HG03565 (cell line): ENCODE measurements around the gene SLC37A3.
A peak's percentile ranks its signal among the peaks of the same experiment; 100 is the strongest.

Source experiments
- ATAC-seq: cut with Tn5 transposase; IDR thresholded peaks from one replicate; pipeline ENCODE4 v1.9.1; 2021; ENCODE audit warnings: mild to moderate bottlenecking, moderate library complexity; ENCODE audit not compliant: unreplicated experiment

Gene SLC37A3

DNA sequence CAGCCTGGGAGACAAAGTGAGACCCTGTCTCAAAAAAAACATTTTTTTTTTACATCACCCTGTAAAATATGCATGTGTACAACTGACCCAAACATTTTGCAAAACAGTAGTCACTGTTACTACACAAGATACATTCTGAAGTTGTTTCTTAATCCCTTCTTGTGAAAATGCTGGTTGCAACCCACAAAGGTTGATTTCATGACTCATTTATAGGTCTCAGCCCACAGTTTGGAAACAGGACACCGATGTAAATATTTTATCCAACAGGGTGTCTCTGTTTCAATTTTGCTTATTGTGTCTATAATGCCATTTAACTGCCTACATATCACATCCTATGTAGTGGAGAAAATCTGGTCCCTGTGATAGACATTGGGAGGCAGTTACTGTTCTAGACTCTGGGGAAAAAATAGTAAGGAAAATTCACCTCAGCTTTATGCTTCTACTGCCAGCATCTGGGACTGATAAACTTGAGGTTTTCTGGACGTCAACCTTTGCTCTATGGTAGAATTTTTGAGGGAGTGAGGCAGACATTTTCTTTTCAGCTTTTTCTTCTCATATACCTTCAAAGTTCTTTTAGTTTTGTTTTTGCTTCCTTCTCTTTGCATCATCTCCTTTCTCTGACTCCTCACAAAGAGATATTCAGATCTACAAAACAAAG is 4.0 kb upstream of the SLC37A3 start:
- ATAC-seq = no peak

DNA sequence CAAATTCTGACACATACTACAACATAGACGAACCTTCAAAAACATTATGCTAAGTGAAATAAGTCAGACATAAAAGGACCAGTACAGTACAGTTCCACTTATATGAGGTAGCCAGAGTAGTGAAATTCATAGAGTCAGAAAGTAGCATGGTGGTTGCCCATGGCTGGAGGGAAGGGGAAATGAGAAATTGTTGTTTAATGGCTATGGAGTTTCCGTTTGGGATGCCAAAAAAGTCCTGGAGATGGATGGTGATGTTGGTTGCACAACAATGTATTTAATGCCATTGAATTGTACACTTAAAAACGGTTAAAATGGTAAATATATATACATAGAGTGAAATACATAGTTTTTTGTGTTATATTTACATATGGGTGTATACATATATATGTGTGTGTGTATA is 2.1 kb upstream of the SLC37A3 start:
- no peak for ATAC-seq

DNA sequence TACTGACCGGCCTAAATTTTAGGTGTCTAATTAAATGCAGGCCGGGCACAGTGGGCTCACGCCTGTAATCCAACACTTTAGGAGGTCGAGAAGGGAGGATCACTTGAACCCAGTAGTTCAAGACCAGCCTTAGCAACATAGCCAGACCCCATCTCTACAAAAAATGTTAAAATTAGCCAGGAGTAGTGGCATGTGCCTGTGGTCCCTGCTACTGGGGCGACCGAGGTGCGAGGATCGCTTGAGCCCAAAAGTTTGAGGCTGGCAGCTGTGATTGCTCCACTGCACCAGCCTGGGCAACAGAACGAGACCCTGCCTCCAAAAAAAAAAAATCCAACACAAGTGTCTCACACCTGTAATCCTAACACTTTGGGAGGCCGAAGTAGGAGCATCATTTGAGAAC is 491 bp upstream of the SLC37A3 start:
- no peak for ATAC-seq

DNA sequence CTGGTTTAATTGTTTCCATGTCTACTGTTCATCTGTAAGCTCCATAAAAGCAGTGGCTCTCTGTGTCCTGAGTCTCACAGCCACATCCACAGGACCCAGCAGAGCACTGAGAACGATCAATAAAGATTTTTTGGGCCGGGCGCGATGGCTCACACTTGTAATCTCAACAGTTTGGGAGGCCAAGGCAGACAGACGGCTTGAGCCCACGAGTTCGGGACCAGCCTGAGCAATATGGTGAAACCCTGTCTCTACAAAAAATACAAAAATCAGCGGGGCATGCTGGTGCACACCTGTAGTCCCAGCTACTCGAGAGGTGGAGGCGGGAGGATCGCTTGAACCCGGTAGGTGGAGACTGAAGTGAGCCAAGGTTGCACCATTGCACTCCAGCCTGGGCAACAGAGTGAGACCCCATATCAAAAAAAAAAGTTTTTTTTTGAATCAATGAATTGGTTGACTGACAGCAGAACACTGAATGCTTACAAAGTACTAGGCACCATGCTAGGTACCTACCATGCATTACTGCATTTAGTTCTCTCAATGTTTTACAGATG is 4.5 kb downstream of the SLC37A3 start:
- no peak for ATAC-seq

DNA sequence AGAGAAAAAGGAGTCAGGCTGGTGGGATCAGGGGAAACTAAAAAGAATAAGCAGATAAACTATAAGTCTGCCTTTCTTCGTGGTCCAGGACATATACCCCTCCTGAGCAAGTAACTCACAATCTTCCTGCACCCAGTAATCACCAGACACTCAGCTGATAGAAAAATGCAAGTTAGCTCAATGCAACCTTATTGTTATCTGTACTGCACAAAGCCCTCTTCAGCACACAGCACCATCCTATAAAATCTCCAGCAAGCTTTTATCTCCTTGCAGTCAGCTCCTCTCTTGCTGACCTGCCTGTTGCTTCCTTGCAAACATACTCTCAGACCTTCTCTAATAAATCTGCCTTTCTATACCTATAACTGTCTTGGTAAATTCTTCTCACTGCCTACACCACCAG is 6.7 kb downstream of the SLC37A3 start:
- ATAC-seq = no peak

DNA sequence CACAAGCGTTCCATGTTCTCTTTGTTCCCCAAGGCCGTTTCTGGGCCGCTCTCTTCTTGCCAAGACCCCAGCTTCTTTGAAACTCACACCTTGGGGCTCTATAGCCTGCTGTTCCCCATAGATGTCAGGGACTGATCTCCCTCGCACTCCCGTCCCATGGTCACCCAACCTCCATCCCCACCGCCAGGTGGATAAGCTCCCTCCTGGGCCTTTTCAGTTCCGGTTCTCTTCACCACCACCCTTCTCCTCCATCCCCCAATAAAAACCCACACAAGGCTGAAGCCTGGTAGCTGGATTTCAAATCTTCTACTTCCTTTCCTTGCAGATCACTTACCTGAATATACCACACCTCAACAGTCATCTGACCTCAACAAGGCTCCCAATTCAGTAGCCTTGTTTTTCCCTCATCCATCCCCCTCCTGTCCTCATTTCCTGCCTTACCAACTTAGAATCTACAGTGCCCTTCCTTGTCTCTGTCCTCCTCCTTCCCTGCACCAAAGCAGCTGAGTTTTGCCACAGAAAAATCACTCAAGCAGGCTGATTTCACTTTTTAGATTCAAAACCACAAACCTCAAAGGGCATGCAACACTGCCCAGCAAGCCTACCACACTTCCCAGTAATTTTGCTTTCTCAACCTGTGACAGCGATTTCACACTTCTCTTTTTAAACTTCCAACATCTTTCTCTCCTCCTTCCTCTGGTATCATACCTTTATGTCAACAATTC is 7.7 kb downstream of the SLC37A3 start:
- ATAC-seq = peak; percentile 60

DNA sequence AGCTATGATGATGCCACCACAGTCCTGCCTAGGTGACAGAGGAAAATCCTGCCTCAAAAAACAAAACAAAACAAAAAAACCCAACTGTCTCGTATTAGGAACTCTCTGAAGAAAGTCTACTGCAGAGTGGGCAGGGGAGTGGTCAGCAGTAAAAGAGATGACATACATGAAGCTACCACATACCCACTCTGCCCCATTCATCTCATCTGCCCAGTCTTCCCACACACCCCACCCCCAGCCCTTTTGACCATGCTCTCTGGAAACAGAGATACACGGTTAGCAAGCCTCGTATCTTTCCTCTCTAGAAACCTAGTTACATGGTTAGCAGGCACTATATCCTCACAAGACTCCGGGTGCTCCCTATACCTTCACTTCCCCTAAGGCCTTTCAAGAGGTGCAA is 8.3 kb downstream of the SLC37A3 start:
- ATAC-seq = no peak

DNA sequence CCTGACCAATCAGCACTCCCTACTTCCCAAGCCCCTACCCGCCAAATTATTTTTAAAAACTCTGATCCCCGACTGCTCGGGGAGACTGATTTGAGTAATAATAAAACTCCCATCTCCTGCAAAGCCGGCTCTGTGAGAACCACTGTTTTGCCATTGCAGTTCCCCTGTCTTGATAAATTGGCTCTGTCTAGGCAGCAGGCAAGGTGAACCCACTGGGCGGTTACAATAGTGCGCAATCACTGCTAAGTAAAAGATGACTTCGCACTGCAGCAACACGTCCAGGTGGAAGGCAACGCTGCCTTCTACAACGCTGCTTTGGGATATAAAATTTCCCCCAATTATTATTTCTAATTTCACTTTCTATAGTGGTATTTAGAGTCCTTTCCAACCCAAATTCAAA is 8.9 kb downstream of the SLC37A3 start:
- ATAC-seq = no peak

DNA sequence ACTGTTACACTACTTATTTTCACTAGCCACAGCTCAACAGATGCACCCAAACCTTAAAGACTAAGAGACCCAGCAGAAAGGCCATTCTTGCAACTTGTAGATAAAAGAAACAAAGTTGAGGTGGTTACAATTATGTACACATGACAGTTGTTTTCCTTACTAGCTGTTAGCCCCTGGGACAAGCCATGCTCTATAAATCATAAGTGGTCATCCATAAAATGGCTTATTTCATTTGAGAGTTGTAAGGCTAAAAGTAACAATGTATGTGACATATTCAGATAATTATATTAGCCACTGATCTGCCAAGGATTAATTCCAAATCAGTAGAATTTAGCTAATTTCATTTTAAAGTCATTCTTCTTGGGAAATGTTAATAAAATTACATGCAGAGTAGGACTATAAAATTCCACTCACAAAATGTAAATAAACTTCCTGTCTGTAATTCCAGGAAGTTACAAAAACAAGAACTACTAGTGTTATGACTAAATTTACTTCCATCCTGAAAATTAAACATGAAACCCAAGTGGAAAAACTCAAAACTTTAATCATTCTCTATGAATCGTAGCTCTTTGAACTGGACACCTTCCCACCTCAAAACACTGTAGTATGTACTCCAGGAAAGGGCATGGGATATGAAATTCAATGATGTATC is 13.3 kb downstream of the SLC37A3 start:
- no peak for ATAC-seq

DNA sequence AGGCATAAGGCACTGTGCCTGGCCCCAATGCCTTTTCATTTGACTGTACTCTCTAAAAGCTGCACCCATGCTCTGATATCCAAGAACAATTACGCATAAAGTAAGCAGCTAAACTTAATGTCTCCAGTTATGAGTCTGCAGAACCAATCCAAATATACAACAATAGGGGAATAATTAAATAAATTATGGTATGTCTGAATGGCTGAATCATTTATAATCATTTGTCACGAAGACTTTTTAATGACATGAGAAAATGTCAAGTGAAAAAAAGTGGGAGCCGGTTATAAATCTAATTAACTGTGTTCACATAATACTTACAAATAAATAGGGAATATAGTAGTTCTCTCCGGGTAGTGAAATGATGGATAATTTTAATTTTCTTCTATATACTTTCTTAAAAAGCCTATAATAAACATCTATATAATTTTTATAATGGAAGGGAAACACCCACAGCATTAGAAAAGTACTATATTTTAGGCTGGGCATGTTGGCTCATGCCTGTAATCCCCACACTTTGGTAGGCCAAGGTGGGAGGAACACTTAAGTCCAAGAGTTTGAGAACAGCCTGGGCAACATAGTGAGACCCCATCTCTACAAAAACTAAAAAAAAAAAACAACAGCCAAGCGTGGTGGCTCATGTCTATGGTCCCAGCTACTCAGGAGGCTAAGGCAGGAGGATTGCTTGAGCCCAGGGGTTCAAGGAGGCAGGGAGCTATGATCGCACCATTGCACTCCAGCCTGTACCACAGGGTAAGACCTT is 14.2 kb downstream of the SLC37A3 start:
- ATAC-seq = no peak

DNA sequence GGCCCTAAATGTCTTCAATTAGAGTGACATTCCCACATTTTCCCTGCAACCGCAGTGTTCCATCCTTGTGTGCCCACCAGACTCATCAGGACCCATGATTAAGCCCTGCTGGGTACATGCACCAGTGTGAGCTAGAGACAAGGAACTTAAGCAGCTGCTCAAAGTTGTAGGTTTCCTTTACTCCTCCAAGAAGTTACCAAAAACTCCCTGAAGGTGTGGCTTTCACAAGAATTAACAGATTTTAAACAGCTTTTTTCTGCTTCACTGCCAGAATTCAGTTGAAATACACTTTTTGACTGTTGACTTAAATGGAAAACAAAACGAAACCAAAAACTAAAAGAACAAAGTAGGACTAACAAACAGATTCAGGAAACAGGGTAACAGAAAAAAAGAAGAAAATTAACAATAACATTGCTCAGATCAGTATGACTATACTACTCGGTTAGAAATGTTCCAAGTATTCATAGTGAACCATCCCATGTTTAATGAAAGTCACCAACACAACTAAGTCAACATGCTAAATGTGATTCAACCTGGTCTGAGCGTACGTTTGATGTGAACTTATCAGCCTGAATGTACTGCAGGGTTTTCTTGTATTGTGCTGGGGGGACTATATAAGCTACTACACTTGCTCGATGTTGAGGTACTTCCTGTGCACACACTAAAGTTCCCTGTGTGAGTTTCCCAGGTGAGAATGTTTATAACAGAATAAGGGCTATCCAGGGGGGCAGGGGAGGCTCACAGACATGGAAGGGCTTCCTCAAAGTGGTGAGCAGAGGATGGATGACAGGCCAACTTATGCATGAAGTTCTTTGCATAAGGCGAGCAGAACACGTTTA is 22.2 kb downstream of the SLC37A3 start:
- ATAC-seq = no peak

DNA sequence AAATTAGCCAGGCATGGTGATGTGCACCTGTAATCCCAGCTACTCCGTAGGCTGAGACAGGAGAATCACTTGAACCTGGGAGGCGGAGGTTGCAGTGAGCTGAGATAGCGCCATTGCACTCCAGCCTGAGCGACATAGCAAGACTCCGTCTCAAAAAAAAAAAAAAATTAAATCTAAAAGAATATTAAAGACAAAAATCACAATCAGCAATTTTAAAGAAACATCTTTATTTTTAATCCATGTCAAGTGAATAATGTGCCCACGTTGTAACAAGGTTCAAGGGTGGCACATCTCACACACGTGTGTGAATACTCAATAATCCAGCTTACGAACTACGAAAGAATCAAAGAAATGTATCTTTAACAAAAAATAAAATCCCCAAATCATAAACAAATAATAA is 23.0 kb downstream of the SLC37A3 start:
- no peak for ATAC-seq

DNA sequence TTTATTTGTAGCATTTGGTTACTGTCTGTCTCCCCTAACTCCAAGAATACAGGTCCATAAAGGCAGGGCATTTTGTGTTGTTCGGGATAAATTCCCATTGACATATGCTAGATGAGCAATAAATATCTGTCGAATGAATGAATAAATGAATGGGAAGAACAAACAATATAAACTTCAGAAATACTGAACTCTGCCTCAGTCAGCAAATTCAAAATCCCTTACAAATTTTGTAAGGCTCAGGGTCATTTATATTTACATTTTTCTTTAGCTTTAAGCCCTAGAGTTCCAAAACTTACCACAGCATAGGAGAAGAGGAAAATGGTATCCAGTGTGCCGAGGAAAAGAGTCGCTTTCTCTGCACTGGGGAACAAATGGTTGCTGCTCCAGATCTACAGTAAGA is 29.0 kb downstream of the SLC37A3 start:
- no peak for ATAC-seq

DNA sequence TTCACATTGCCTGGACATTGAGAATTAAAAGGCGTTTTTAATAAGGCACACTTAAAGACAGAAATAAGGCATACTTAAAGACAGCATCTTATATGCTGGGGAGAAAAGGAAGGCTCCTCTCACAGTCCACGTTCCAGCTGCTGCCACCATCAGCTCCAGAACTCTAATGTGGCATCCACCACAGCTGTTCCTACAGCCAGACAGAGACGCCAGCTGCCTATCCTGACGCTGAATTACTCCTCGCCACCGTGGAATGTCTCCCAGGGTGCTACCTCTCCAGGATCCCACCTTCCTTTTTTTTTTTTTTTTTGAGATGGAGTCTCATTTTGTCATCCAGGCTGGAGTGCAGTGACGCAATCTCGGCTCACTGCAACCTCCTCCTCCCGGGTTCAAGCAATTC is 30.8 kb downstream of the SLC37A3 start:
- no peak for ATAC-seq

DNA sequence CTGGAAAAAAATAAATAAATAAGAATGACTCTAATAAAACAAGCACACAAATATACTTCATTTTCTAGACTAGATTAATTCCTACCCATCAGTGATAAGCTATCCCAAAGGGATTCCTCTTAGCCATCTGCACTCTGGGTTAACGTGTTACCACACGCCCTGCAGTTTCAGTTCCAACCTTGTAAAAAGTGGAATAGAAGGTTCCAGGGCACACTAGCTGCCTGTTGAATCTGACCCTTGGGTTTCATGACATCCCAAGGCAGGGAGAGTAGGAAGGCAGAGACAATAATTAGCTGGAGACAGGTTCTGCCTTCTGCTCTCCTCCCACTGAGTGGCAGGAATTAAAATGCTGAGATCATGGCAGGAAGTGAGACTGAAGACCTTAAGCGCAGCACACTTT is 33.5 kb downstream of the SLC37A3 start:
- no peak for ATAC-seq

DNA sequence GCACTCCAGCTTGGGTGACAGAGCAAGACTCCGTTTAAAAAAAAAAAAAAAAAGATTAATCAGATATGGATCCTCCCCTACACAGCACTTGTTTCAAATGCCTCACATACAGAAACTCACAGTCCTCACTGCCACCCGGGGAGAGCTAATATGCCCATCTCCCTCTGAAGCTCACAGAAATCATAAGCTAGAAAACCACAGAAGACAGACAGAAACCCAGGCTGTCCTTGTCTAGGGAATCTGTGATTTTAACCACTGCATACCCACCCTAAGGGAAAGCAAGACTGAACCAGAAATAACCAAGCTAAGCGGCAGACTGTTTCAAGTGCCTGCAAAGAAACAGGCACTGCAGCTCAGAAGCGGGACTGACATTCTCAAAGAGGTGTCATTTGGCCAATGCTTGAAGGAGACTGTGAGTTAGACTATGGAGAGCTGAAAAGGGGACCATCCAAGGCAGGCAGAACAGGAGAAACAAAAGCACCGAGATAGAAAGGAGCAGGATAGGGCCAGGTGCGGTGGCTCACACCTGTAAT is 37.6 kb downstream of the SLC37A3 start:
- ATAC-seq = no peak

DNA sequence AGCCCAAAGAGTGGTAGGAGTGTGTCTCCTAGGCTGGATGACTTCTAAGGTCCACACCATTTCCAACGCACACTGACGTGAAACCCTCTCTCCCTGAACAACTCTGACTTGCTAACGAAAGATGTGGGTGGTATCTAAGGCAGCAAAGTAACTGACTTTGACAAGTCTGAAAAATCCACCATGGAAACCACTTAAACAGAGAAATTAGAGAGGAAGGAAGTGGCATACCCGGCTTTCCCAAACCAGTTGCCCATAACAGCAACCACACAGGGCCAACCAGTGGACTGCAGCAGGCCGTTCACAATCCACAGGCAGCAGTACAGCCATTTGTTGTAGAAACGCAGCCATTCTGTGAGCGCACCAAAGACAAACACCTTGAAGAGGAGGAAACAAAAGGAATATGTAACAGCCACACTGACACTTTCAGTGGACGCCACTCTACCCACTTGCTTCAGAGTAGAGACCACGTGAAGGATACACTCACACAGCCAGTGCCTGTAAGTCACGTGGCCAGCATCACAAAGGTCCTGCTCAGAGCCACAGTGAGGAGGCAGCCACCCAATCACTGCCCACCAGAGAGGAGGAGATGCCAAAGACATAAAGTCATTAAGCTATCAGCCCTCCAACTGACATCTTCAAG is 39.8 kb downstream of the SLC37A3 start:
- no peak for ATAC-seq

DNA sequence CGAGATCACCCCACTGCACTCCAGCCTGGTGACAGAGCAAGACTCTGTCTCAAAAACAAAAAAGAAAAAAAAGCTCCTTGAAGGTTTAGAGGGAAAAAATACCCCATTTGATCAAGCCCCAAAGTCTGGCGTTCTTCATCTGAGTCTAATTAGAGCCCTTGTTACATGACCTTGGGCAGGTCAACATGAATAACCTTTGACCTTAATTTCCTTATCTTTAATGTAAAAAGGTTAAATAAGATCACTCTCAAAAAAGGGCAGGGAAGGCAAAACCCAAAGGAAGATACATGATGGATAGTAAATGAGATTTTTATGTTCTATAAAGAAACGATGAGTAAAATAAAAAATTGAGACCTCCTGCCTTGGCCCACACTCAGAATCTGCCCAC is 40.3 kb downstream of the SLC37A3 start:
- no peak for ATAC-seq

DNA sequence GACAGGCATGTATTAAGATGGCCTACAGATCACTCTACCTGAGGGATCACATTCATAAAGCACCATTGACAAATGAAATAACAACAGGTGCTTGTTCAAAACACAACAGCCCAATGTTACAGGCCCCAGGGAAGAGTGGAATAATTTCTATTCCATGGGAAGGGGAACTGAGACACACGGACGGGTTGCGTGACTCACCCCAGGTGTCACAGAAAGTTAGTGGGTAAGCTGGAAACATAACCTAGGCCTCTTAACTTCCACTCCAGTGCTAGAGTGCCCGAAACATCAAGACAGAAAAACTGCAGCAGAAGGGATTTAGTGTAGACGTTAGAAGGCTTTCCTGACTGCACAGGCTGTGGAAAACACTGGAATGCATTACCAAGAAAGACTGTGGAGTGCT is 48.3 kb downstream of the SLC37A3 start:
- no peak for ATAC-seq
